NCI-H1105 (cell line): ENCODE measurements around the gene DRC7.

Source experiments
- DNase-seq: peaks from one replicate; lab custom pipeline; 2025; lab: John Stamatoyannopoulos, UW

DRC7 gene

GRCh38 chr16:57751539-57752202, 57.1 kb downstream of the DRC7 start:
- DNase-seq: no peak

GRCh38 chr16:57752203-57752580, 57.6 kb downstream of the DRC7 start:
- DNase-seq: no peak

- DNase-seq: no peak
Observed at GRCh38 chr16:57752581-57753447, 58.2 kb downstream of the DRC7 start.

GRCh38 chr16:57753448-57754353, 59.1 kb downstream of the DRC7 start:
- no peak for DNase-seq

GRCh38 chr16:57754354-57755060, 59.9 kb downstream of the DRC7 start:
- no peak for DNase-seq

- no peak for DNase-seq
Observed at GRCh38 chr16:57755061-57755684, 60.6 kb downstream of the DRC7 start.

GRCh38 chr16:57755726-57756423, 61.3 kb downstream of the DRC7 start:
- no peak for DNase-seq

- DNase-seq: no peak
Observed at GRCh38 chr16:57756424-57757325, 62.1 kb downstream of the DRC7 start.

GRCh38 chr16:57757326-57757786, 62.8 kb downstream of the DRC7 start:
- peak; percentile 8 for DNase-seq

GRCh38 chr16:57757883-57758282, 63.3 kb downstream of the DRC7 start:
- DNase-seq: no peak

- DNase-seq: no peak
Observed at GRCh38 chr16:57758331-57759117, 63.9 kb downstream of the DRC7 start.

GRCh38 chr16:57759131-57759530, 64.5 kb downstream of the DRC7 start:
- no peak for DNase-seq

- DNase-seq: no peak
Observed at GRCh38 chr16:57759541-57760356, 65.1 kb downstream of the DRC7 start.

- no peak for DNase-seq
Observed at GRCh38 chr16:57760357-57761160, 66.0 kb downstream of the DRC7 start.

- DNase-seq: no peak
Observed at GRCh38 chr16:57761301-57761700, 66.7 kb downstream of the DRC7 start.

GRCh38 chr16:57761957-57762356, 67.4 kb downstream of the DRC7 start:
- DNase-seq: no peak
